BE2C (cell line): ENCODE measurements around the gene PPP6R3.
"Not testable (repeated sequence)": the region's sequence is repeated elsewhere in the genome, so short reads cannot be mapped to it uniquely, and the experiment has no call there.

Experiments used
- DNase-seq: peaks from one replicate; pipeline ENCODE4 v3.0.0-alpha.2; 2020
- H3K27me3 ChIP-seq: fragments of 250-450 bp; sonication (Bioruptor Pico); 2 replicates; pipeline ENCODE4 v1.5.1; 2020; ENCODE audit warnings: mild to moderate bottlenecking
- H3K36me3 ChIP-seq: fragments of 250-450 bp; sonication (Bioruptor Pico); 2 replicates; pipeline ENCODE4 v1.5.1; 2020; ENCODE audit warnings: mild to moderate bottlenecking
- H3K4me1 ChIP-seq: fragments of 250-450 bp; sonication (Bioruptor Pico); 2 replicates; pipeline ENCODE4 v1.5.1; 2020
- H3K4me3 ChIP-seq: 2 replicates; pipeline ENCODE4 v1.5.1; 2011; ENCODE audit warnings: low read depth, low read length
- H3K9me3 ChIP-seq: fragments of 250-450 bp; sonication (Bioruptor Pico); 2 replicates; pipeline ENCODE4 v1.5.1; 2020
- TF ChIP-seq, protein P1 (sequence below): IDR thresholded peaks from 2 replicates; pipeline ENCODE4 v1.5.1; 2012; ENCODE audit warnings: mild to moderate bottlenecking, low read depth, low read length

Gene PPP6R3

GRCh38 chr11:68442433-68442832 is 18.1 kb upstream of the PPP6R3 start:
- TF ChIP-seq, protein P1, sequence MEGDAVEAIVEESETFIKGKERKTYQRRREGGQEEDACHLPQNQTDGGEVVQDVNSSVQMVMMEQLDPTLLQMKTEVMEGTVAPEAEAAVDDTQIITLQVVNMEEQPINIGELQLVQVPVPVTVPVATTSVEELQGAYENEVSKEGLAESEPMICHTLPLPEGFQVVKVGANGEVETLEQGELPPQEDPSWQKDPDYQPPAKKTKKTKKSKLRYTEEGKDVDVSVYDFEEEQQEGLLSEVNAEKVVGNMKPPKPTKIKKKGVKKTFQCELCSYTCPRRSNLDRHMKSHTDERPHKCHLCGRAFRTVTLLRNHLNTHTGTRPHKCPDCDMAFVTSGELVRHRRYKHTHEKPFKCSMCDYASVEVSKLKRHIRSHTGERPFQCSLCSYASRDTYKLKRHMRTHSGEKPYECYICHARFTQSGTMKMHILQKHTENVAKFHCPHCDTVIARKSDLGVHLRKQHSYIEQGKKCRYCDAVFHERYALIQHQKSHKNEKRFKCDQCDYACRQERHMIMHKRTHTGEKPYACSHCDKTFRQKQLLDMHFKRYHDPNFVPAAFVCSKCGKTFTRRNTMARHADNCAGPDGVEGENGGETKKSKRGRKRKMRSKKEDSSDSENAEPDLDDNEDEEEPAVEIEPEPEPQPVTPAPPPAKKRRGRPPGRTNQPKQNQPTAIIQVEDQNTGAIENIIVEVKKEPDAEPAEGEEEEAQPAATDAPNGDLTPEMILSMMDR: no peak
- peaks cover 41% of the 10 kb centered on the region for H3K4me1 ChIP-seq
- peak; percentile 31 for DNase-seq

GRCh38 chr11:68444566-68444965 is 16.0 kb upstream of the PPP6R3 start:
- Histone ChIP-seq H3K4me1 (peaks cover 26% of the 10 kb centered on the region), H3K9me3 (no peaks in the 10 kb centered on the region), H3K36me3 (peaks cover 27% of the 10 kb centered on the region), H3K4me3 (no peak overlapping the region), H3K27me3 (no peaks in the 10 kb centered on the region)
- no peak for DNase-seq
- TF ChIP-seq, protein P1: no peak

More at GRCh38 chr11:68442433-68442832, 18.1 kb upstream of the PPP6R3 start:
- Histone ChIP-seq H3K36me3 (peaks cover 30% of the 10 kb centered on the region), H3K9me3 (no peaks in the 10 kb centered on the region), H3K27me3 (no peaks in the 10 kb centered on the region), H3K4me3 (no peak overlapping the region)

GRCh38 chr11:68445531-68446035 is 15.0 kb upstream of the PPP6R3 start:
- no peaks in the 10 kb centered on the region for H3K9me3 ChIP-seq
- no peak for DNase-seq
- H3K27me3 ChIP-seq: no peaks in the 10 kb centered on the region
- TF ChIP-seq, protein P1: no peak
- peaks cover 19% of the 10 kb centered on the region for H3K4me1 ChIP-seq
- peaks cover 22% of the 10 kb centered on the region for H3K36me3 ChIP-seq
- H3K4me3 ChIP-seq: no peak overlapping the region

DNA sequence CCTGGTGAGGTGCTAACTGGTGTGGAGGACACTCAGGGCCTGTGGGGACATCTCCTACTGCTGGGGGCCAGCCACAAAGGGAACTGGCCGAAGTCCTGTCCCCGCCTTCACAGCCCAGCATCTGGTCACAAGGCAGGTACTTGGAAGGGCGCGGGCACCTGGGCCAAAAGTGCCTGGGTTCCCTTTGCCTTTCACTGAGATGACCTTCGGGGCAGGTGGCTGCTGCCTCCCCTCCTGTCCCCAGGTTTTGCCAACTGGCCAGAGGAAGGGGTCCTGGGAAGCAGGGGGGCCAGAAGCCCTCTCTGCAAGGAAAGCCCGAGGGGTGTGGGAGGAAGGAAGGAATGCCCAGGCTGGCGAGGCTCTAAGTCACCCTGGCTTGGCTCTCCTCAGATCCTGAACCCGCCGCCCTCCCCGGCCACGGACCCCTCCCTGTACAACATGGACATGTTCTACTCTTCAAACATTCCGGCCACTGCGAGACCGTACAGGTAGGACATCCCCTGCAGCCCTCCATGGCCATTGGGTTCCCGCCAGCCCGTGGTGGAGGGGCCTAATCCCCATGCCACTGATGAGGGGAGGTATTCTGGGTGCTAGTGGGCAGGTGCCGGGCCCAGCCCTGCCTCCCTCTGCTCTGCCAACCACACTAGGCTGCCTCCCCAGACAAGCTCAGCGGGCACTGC is 14.4 kb upstream of the PPP6R3 start:
- H3K4me3 ChIP-seq: no peak overlapping the region
- no peaks in the 10 kb centered on the region for H3K9me3 ChIP-seq
- DNase-seq: no peak
- H3K4me1 ChIP-seq: peaks cover 13% of the 10 kb centered on the region
- peaks cover 22% of the 10 kb centered on the region for H3K36me3 ChIP-seq
- no peaks in the 10 kb centered on the region for H3K27me3 ChIP-seq
- TF ChIP-seq, protein P1: no peak

DNA sequence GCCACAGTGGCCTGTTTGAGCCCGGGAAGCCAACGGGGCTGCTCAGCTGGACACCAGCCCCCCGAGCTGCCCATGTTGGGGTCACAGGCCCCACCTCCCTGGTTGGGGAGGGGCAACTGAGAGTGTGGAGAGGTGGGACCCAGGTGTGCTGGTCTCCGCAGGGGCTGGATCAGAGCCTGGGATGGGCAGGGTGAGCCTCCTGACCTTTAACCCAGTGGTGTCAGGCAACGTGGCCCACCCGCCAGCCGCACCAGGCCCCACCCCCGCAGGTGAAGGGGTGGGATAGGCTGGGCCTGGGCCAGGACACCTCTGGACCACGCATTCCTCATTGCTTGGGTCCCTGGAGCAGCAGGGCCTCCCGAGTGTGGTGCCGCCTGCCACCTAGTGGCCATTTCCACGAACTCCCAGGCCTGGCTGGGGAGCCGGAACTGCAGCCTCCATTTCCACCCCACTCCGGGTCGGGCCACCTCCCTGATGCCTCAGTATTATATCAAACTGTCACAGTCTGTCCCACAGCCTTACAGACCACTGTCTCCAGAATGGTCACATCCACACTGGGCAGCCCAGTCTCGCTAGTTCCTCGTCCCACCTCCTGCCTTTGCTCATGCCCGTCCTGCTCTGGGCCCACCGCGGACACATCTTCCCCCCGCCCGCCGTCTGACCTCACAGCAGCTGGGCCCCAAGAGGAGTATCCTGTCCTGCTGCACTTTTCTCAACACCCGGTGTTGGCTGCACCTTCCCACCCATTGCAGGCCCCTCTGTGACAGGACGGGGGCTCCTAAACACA is 13.3 kb upstream of the PPP6R3 start:
- peak; percentile 87 for DNase-seq
- Histone ChIP-seq H3K4me1 (peaks cover 9% of the 10 kb centered on the region), H3K9me3 (no peaks in the 10 kb centered on the region), H3K36me3 (peaks cover 22% of the 10 kb centered on the region), H3K27me3 (no peaks in the 10 kb centered on the region), H3K4me3 (no peak overlapping the region)
- TF ChIP-seq, protein P1: peak; percentile 89

GRCh38 chr11:68447914-68448313 is 12.6 kb upstream of the PPP6R3 start:
- not testable (repeated sequence) for H3K4me1 ChIP-seq, H3K27me3 ChIP-seq, H3K4me3 ChIP-seq, DNase-seq, H3K9me3 ChIP-seq
- H3K36me3 ChIP-seq: peaks cover 22% of the 10 kb centered on the region
